Astrocyte (in vitro differentiated cells and primary cell): ENCODE results near the gene EIF2S2.

Experiments used
- EZH2 ChIP-seq: IDR thresholded peaks from 2 replicates; pipeline ENCODE4 v1.6.1; 2012; ENCODE audit warnings: mild to moderate bottlenecking, low read length, inconsistent platforms; ENCODE audit not compliant: insufficient read depth
- TF ChIP-seq, protein P1 (sequence below): IDR thresholded peaks from 2 replicates; pipeline ENCODE4 v1.5.1; 2011; ENCODE audit warnings: low read depth, mild to moderate bottlenecking, inconsistent platforms, low read length, moderate library complexity; ENCODE audit not compliant: insufficient read depth

DNA sequence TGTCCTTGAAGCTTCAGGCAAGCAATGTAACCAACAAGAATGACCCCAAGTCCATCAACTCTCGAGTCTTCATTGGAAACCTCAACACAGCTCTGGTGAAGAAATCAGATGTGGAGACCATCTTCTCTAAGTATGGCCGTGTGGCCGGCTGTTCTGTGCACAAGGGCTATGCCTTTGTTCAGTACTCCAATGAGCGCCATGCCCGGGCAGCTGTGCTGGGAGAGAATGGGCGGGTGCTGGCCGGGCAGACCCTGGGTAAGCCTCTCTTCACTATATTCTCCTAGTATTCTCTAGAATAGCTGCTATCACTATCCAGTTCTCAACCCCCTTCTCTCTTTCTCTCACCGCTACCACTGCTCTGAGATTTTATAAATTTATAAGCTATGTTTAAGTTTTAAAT lies 40.0 kb downstream of the EIF2S2 start:
- TF ChIP-seq, protein P1, sequence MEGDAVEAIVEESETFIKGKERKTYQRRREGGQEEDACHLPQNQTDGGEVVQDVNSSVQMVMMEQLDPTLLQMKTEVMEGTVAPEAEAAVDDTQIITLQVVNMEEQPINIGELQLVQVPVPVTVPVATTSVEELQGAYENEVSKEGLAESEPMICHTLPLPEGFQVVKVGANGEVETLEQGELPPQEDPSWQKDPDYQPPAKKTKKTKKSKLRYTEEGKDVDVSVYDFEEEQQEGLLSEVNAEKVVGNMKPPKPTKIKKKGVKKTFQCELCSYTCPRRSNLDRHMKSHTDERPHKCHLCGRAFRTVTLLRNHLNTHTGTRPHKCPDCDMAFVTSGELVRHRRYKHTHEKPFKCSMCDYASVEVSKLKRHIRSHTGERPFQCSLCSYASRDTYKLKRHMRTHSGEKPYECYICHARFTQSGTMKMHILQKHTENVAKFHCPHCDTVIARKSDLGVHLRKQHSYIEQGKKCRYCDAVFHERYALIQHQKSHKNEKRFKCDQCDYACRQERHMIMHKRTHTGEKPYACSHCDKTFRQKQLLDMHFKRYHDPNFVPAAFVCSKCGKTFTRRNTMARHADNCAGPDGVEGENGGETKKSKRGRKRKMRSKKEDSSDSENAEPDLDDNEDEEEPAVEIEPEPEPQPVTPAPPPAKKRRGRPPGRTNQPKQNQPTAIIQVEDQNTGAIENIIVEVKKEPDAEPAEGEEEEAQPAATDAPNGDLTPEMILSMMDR, result no peak
- no peak for TF ChIP-seq EZH2
